IPS-NIHi11 (cell line): ENCODE measurements around the gene NHSL1.
"Not testable (repeated sequence)": the region's sequence is repeated elsewhere in the genome, so short reads cannot be mapped to it uniquely, and the experiment has no call there.

Source experiments
- DNase-seq: peaks from one replicate; pipeline ENCODE4 v3.0.0; 2012; ENCODE audit warnings: mixed read lengths, low spot score

The NHSL1 gene

GRCh38 chr6:138428944-138429598 lies 70.2 kb downstream of the NHSL1 start:
- DNase-seq: no peak

- DNase-seq: no peak
These were observed 71.6 kb downstream of the NHSL1 start for GRCh38 chr6:138427701-138428100.

GRCh38 chr6:138426500-138427123 lies 72.7 kb downstream of the NHSL1 start:
- no peak for DNase-seq

- DNase-seq: not testable (repeated sequence)
These were observed 74.0 kb downstream of the NHSL1 start for GRCh38 chr6:138425256-138425655.

GRCh38 chr6:138424004-138424904 lies 75.0 kb downstream of the NHSL1 start:
- DNase-seq: no peak

GRCh38 chr6:138422861-138423260 lies 76.4 kb downstream of the NHSL1 start:
- DNase-seq: no peak

GRCh38 chr6:138421608-138422007 lies 77.7 kb downstream of the NHSL1 start:
- DNase-seq: no peak

GRCh38 chr6:138421089-138421488 lies 78.2 kb downstream of the NHSL1 start:
- no peak for DNase-seq

GRCh38 chr6:138420356-138420755 lies 78.9 kb downstream of the NHSL1 start:
- no peak for DNase-seq

- no peak for DNase-seq
These were observed 79.5 kb downstream of the NHSL1 start for GRCh38 chr6:138419766-138420165.

GRCh38 chr6:138418118-138418742 lies 81.1 kb downstream of the NHSL1 start:
- no peak for DNase-seq

- DNase-seq: no peak
These were observed 81.7 kb downstream of the NHSL1 start for GRCh38 chr6:138417493-138418117.

GRCh38 chr6:138416206-138416605 lies 83.1 kb downstream of the NHSL1 start:
- no peak for DNase-seq

- no peak for DNase-seq
These were observed 84.2 kb downstream of the NHSL1 start for GRCh38 chr6:138415125-138415524.

GRCh38 chr6:138410972-138411880 lies 88.1 kb downstream of the NHSL1 start:
- DNase-seq: no peak

GRCh38 chr6:138410048-138410735 lies 89.1 kb downstream of the NHSL1 start:
- DNase-seq: no peak

- DNase-seq: no peak
These were observed 92.9 kb downstream of the NHSL1 start for GRCh38 chr6:138406443-138406842.

GRCh38 chr6:138405816-138406413 lies 93.4 kb downstream of the NHSL1 start:
- DNase-seq: no peak

GRCh38 chr6:138404666-138405337 lies 94.5 kb downstream of the NHSL1 start:
- DNase-seq: no peak
